Measurements from ENCODE around the gene KCTD12.

The KCTD12 gene

DNA sequence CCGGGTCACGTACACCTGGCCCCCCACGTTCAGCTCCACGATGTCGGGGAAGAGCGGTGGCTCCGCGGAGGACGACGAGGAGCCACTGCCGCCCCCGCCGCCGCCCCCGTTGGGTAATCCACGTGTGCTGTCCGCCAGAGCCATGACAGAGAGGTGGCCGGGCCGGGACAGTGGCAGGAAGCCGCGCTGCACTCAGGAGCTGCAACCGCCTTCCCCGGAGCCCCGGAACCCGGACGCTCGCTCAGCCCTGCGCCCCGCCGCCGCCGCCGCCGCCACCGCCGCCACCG, 257 bp downstream of the KCTD12 start:
- DNase-seq = no peak

DNA sequence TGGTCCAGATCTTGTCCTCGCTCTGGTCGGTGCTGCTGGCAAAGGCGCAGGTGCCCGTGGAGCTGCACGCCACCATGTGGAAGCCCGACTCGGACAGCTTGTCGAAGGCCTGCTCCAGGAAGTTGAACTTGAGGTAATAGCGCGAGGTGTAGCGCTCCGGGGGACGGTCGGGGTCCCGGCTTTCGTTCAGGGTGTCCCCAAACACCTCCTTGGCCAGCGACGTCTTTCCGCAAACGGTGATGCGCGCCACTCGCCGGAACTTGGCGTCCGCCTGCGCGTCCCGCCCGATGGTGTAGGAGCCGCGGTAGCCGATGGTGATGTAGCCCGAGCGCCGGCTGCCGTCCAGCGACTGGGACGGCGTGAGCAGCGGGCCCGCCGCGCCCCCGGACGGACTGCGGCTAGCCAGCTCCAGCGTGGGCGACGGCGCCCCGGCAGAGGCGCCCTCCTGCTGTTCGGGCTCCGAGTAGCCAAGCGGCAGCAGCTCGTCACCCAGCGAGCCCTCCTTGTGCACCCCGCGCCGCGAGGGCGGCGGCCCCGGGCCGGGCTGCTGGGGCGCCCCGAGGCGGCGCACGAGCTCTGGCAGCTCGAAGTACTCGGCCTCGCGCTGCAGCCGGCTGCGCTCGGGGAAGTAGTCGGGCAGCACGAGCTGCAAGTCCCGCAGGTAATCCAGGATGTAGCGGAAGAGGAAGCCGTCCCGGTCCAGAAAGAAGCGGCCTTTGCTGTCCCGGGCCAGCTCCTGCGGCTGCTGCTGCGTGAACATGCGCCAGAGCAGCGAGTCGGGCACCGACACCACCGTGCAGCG, 801 bp downstream of the KCTD12 start:
- peak; percentile 85 for DNase-seq

DNA sequence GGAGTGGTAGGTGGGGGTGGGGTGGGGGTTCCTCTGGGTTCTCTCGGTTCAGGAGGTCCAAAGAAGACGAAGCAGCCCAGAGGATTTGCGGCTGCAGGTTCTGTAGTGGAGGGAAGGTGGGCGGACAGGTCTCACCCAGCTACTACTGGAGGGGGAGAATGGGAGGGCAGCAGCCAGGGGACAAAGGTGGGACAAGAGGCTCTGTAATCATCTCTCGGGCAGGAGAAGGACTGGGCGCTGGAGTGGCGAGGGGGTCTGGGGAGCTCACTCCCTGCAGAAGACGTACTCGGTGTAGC, 1.4 kb downstream of the KCTD12 start:
- DNase-seq = no peak

DNA sequence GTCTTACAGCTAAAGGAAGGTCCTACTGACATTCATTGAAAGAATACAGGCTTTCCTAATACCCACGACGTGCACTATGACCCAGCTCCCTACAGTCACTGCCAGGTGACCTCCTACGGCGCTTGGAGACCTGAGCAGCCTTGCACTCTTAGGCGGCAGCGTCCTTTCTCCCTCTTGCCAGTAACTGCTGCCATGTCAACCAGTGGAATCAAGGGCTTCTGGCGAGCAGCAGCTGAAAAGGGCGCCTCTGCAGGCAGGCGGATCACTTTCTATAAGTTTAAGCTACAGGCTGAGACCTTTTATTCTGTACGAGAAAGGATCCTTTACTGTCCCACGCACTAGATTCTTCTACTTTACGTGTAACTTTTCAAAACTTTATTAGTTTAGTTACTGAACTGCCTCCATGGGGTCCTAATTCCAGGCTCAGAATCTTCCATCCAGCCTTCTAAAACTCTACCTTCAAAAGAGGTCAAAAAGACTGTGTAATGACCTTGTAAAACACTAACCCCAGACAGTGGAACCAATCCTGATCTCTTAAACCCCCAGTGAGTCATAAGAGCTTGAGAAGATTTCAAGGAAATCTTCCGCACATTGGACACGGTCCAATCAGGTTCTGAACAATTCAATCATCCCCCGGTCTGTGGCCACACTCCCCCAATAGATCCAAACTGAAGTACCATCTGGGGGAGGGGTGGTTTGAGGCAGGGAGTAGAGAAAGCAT, 1.9 kb downstream of the KCTD12 start:
- no peak for DNase-seq

DNA sequence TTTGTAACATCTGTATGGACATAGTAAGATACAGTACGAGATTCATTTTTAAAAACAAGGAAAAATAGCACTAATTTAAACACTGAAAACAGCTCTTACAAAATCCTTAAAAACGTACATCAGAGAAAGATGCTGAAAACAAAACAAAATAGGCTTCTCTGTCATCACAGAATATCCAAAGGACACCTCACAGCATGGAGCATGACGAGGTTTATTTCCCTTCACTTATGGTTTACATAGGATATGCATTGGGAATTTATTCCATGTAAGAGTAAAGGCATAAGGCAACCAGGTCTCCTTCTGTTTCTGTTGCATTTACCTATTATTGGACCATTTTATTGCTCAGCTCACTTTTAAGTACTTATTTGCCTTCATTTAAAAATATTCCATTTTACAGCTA, 3.0 kb downstream of the KCTD12 start:
- DNase-seq = no peak

DNA sequence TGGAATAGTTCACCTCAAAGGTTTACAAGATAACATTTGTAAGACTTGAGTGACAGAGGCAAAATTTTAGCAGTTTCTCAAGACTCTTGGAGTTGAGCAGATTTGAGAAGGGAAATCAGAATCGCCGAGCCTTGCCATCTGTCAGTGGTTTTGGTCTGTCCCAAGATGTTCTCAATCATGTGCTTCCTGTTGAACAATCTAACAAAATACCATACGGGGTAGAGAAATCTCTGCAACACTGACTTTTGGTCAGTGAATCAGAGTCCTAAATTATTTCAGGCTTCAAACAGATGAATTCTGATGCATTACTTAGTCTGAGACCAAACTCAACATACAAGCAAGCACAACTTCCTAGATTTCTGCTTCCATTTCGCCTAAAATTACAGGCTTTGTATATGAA, 3.8 kb downstream of the KCTD12 start:
- no peak for DNase-seq

DNA sequence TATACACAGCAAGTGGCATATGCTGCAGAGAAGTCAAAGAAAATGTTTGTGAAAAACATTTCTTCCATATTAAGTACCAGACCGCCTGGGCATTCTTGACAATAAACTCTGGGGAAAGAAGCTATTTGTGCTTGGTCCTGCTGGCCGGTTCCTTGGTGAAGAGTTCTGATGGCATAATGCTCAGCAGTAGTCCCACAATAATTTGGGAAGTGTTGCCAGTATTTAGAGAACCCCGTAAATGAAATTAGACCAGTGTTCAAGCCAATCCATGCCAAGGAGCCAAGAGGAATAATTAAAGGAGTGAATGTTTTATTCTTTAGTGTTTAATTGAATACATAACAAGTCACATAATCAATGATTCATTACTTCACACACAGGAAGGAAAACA, 6.3 kb downstream of the KCTD12 start:
- DNase-seq = no peak

DNA sequence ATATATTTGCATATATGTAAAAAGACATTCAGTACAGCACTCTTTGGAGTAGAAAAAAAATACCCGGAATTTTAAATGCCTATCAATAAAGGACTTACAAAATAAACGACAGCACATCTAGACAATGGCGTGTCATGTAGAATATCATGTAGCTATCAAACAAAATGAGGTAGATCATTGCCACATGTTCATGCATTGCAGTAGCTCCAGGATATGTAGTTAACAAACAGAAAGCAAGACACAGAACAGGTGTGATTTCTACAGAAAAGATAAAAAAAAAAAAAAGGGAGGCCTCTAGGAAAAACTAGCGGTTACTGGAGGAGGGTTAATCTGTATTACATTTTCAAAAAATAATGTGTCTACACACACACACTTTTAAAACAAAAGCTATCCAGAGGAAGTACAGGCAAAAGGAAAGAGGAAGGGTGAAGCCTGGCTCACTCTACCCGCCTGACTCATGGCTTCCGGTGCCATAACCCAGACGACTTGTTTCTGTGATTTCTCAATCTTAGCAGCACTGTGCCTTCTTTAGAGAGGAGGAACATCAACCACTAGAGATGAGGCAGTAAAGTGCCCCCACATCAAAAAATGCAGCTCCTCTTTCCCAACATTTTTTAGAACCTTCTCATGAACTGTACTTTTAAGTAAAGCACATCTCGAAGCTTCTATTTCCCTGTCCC, 6.9 kb downstream of the KCTD12 start:
- DNase-seq = peak; percentile 67

DNA sequence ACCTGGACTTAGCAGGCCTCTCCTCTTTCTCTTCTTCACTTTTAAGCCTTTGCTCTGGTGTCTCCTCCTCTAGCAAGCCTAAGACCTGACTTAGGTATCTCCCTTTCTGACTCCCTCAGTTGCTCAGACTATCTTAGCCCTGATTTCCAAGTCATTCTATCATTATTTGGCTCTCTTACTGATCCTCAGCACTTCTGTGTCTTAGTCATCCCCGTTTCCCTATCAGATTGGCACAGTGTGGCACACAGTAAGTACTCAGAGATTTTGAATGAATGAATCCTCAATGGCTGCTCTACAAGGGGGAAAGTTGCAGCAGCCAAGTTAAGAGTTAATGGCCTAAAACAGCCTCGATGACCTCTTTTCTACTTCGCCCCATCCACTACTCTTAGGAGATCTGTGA, 8.2 kb downstream of the KCTD12 start:
- no peak for DNase-seq

DNA sequence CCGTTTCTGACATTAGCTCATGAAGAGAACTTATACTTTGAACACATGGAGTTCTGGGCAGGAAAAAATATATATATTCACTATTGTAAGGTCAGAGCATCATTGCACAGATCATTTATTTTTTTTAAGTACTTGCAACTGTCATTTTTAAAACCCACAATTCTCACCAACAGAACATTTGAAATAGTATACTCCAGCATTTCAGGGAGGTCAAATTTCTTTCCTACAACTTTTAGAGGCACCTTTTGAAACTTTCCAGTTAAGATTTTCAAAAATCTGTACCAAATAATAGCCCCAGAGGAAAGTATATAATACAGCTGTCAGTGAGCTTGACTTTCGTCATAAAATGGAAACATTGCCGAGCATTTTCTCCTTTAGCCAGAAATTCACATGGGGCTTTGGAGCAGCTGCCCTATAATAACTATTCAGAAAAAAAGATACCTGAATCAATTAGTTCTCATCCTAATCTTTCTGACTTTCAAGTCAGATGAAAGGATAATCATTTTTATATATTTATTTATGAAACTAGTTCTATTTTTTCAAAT, 10.9 kb downstream of the KCTD12 start:
- DNase-seq = no peak

DNA sequence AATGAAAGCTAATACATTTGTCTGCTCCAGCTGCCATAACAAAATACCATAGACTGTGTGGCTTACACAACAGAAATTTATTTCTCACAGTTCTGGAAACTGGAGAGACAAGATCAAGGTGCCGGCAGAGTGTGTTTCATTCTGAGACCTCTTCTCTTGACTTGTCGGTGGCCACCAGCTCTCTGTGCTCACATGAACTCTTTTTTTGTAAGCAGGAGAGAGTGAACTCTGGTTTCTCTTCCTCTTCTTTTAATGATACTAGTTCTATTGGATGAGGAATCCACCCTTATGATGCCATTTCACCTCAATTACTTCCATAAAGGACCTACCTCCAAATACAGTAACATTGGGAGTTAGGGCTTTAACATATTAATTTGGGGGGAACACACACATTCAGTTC, 11.7 kb downstream of the KCTD12 start:
- DNase-seq = no peak

DNA sequence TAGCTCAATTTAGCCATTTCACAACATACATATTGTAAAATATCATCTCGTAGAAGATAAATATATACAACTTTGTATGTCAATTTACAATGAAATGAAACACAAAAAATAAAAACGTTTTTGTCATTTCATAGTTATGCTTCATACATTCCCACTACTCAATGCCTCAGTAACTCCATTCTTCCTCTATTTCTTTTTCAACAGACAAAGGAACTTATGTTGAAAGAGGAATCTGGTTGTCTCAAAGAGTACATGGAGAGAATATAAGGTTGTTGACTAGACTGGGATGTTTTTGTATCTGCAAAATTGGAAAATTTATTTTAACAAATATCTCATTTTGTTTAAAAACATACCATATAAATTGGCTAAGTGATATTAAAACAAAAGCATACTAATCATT, 12.8 kb downstream of the KCTD12 start:
- DNase-seq = no peak

DNA sequence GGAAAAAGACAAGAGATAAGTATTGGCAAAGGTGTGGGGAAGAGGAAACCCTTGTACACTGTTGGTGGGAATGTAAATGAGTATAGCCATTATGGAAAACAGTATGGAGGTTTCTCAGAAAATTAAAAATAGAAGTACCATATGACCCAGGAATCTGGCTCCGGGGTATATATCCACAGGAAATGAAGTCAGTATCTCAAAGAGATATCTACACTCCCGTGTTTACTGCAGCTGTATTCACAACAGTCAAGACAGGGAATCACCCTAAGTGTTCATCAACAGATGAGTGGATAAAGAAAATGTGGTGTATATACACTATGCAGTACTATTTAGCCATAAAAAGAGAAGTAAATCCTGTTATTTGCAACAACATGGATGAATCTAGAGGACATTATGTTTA, 13.5 kb downstream of the KCTD12 start:
- DNase-seq = no peak

DNA sequence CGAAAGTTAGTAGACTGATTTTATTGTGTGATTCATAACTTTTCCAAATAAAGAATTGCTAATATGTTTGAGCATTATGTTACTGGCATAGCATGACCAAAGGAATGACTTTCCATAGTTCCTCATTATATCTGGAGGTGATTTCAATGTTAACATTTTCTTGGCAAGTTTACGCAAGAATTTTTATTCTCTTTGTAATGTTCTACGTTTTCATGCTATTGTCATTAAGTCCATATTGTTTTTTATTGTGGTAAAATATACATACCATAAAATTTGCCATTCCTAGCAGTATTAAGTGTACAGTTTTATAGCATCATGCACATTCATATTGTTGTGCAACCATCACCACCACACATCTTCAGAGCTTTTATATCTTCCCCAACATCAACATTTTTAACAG, 14.8 kb downstream of the KCTD12 start:
- DNase-seq = no peak

DNA sequence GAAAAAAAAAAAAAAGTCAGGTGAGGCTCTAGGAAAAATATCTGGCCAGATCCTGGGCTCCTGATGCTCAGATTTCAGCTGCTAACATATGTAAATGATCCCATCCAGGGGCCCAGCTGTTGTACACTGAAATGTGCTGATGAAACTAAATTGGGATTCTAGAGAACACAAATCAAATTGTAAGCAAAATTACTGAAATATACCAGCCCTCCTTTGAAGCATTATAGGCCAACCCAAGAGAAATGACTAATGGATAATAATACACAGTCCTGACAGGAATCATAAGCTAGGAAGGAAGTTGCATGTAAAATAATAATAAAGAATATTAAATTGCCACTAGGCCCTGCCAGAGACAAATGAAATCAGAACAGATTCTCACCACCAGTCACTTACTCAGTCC, 17.8 kb downstream of the KCTD12 start:
- no peak for DNase-seq

DNA sequence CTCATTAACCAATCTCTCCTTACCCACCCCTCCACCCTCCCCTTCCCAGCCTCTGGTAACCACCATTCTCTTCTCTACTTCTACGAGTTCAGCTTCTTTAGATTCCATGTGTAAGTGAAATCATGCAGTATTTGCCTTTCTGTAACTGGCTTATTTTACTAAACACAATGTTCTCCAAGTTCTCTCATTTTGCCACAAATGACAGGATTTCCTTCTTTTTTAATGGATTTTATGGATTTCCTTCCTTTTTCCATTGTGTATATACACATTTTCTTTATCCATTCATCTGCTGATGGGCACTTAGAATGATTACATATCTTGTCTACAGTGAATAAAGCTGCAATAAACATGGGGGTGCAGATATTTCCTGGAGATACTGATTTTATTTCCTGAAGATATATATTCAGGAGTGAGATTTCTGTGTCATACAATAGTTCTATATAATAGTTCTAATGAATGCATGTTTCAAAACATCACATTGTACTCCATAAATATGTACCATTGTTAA, 20.2 kb downstream of the KCTD12 start:
- DNase-seq = no peak

DNA sequence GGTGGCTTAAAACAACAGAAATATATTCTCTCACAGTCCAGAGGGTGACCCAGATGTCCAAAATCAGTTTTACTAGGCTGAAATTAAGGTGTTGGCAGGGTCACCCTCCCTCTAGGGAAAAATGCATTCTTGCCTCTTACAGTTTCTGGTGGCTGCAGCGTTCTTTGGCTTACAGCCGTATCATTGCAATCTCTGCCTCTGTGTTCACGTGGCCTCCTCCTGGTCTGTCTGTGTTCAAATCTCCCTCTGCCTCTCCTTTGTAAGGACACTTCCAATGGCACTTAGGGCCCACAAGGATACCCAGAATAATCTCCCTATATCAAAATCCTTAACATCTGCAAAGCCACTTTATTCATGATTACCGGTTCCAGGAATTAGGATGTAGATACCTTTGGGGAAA, 21.1 kb downstream of the KCTD12 start:
- DNase-seq = no peak

DNA sequence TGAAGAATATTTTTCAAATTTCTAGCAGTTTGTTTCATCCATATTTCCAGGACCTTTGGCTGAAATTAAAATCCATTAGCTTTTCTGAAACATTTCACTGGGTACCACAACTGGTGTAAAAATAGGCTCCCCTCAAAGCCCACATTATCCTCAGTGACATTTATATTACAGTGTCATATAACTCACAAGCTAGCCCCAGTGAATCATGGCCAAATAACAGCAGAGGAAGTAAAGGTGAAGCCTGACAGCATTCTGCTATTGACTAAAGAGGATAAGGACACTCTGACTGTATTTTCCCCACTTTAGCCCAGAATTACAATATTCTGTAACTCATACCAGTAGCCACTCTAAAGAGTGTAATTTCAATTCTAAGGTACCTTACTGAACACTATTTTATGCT, 21.9 kb downstream of the KCTD12 start:
- DNase-seq = no peak

DNA sequence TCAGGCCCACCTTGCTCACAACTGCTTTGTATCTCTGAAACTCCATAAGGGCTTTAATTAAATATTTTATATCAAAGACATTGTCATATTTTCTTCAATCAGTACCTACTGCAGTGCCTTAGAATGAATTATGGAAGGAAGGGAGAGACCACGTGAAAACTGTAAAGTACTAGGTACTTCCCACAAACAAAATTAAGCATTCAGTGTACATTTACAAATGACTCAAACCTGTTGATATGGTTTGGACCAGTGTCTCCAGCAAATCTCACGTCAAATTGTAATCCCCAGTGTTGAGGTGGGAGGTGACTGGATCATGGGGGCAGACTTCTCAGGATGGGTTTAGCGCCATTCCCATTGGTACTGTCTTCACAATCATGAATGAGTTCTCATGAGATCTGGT, 23.2 kb downstream of the KCTD12 start:
- no peak for DNase-seq

DNA sequence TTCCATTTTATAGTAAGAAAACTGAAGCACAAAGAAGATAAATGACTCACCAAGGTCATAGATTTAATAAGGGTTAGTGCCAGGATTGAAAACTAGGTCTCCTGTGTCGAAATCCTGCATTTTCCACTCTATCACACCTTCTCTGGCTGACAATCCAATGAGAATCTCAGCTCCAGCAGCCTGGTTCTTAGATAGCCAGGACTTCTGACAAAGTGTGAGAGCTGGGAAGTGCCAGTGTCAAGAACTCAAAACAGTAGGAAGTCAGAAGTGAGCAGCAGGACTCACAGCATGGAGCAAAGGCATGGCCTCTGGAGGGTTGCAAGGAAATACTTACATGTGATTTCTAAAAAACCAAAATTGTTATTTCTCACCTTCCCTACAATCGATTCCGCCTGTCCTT, 24.3 kb downstream of the KCTD12 start:
- no peak for DNase-seq

DNA sequence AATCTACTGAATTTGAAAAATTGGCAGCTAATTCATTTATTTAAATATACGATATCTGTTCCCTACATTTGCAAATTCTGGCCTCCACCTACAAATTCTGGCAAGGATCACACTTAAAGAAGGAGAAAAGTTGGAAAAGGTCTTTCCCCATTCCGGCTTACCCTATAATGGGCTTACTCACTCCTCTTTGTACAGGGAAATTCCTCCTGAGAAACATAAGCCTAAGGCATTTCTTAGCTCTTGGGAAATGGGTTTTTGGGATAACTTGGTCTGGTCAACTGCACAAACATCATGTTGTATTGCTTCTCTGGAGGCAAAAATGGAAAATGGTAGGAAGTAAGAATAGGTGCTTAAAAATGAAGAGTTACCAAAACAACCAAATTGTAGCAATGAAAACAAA, 25.5 kb downstream of the KCTD12 start:
- DNase-seq = no peak

DNA sequence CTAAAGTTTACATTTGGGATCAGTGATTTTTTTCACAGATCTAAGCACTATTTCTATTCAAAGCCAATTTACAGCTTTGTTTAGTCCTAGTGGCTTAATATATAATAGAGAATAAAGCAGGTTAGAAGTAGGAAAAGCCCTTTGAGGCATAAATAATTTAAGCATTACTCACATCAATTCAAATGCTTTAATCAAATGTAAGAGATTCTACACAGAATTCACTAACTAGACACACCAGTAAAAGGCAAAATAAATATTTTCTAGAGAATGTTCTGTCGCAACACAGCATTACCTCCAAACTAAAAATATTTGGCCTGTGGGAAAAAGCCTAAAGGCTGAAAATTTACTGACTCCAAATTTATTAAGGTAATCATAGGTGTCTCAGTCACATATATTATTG, 31.3 kb downstream of the KCTD12 start:
- DNase-seq = no peak

DNA sequence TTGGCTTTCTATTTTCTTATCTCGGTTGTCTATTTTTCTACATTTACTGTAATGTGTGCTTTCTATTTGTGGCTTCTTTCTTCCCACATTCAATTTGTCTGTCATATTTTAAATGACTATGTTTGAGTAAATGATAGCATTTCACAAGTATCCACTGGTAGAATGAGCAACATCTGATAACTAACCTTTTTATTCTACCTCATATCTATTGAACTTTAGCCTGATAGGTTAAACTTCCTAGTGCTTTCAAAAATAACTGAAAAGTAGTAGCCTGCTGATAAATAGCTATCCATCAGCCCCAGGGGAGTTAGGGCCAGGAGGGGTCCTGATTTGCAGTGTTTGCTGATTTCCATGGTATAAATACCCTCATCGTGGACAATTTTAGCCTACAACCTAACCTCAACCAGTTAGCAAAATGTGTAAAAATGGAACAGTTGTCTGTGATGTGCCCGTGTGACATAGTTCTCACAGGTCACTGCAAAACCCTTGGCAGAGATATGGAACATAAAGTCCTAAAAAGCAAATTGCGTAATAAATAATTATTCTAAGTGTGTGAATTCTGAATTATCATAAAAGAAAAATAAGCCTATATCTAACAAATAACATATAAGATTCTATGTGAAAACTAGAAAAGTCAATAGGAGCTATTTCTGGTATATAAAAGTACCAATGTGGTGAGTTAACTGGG, 32.1 kb downstream of the KCTD12 start:
- no peak for DNase-seq

DNA sequence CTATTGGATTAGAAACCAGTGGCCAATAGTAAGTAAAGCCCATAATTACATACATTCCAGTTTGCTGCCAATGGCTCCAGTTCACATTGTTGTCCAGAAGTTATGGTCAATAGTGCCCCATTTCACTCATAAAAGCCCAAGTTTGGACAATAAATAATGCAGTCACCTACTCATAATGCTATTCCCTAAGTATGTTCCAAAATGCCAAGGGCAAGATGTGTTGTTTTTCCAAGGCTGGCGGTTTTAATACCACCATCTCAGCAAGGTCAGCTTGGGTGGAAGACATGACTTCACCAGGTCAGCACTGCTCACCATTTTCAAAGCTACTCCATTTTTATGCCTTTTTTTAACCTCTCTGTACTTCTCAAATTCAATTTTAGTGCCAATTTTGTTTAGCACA, 32.7 kb downstream of the KCTD12 start:
- no peak for DNase-seq

All from activated CD8-positive, alpha-beta memory T cell treated with anti-CD3 and anti-CD28 coated beads for 24 hours (primary cell).